Stimulated activated CD8-positive, alpha-beta memory T cell treated with anti-CD3 and anti-CD28 coated beads, Interleukin-12 subunit alpha, Interleukin-12 subunit beta, amount 100 ng/mL, for 24 hours (primary cell): ENCODE results near the gene IL23R.

Experiments
- DNase-seq: peaks from one replicate; pipeline ENCODE4 v3.0.0-alpha.2; 2020; ENCODE audit errors: extremely low read depth

IL23R gene

GRCh38 chr1:67149179-67149770 lies 17.0 kb upstream of the IL23R start:
- no peak for DNase-seq

- DNase-seq, result no peak
Observed at GRCh38 chr1:67150931-67151330, 15.3 kb upstream of the IL23R start.

DNA sequence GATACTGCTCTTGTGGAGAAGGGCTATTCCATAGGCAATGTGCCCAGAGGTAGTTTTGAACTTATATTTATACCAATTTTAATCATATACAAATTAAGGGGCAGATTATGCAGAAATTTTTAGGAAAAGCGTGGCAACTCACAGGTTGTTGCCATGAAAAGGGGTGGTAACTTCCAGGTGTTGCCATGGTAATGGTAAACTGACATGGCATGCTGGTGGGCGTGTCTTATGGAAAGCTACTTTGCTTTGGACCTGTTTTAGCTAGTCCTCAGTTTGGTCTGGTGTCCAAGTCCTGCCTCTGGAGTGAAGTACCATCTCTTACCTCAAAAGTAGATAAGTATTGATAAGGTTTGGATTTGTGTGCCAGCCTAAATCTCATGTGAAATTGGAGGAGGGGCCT lies 7.9 kb upstream of the IL23R start:
- DNase-seq, result no peak

DNA sequence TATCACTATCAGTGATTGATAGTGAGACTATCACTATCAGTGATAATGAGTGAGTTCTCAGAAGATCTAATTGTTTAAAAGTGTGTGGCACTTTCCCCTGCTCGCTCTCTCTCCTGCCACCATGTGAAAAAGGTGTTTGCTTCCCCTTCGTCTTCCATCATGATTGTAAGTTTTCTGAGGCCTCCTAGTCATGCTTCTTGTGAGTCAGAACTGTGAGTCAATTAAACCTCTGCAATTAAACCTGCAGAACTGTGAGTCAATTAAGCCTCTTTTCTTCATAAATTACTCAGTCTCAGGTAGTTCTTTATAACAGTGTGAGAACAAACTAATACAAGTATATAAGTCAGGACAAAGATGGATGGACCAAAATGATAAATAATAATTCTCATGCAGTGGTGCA lies 7.0 kb upstream of the IL23R start:
- DNase-seq, result no peak

DNA sequence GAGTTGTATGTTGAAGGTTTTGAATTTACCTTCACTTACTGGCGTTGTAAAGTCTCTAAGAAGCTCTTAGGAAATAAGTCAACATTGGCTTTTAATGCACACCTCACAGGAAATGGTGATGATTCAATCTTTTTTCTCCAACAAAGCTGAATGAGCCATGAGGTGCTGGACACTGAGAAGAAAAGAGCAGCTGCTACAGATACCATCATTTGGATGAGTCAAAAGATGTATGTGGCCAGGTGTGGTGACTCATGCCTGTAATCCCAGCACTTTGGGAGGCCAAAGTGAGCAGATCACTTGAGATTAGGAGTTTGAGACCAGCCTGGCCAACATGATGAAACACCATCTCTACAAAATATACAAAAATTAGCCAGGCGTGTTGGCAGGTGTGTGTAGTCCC lies 3.3 kb upstream of the IL23R start:
- no peak for DNase-seq

DNA sequence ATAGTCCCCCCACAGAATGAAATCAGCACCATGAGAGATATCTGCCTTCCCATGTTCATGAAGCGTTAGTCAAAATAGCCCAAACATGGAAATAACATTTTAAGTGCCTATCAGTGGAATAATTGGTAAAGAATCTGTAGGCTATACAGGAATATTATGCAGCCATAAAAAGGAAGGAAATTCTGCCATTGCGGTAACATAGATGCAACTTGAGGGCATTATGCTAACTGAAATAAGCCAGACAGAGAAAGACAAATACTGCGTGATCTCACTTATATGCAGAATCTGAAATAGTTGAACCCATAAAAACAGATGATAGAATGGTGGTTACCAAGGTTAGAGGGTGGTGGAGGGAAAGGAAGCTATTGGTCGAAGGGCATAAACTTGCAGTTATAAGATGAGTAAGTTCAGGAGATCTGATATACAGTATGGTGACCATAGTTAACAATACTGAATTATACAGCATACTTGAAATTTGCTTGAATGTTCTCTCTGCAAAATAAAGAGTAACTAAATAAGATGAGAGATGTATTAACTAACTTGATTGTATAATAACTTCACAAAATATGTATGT lies 699 bp upstream of the IL23R start:
- DNase-seq, result no peak

GRCh38 chr1:67169496-67169895 lies 3.2 kb downstream of the IL23R start:
- DNase-seq, result no peak

DNA sequence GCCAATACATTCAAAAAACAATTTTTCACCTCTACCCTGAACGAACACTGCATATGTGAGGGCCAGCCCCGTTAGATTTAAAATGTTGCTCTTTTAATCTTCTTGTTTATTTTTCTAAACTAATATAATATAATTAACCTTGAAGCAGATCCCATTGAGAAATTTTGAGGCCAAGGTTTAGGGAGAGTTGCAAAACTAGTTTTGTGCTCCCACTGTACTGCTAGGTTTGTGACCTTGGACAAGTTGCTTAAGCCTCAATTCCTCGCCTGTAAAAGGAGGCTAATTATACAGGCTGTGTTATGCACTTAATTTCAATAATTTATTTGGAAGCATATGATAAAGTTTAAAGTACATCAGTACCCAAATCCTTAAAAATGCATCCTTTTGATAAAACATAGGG lies 3.7 kb downstream of the IL23R start:
- DNase-seq, result no peak

DNA sequence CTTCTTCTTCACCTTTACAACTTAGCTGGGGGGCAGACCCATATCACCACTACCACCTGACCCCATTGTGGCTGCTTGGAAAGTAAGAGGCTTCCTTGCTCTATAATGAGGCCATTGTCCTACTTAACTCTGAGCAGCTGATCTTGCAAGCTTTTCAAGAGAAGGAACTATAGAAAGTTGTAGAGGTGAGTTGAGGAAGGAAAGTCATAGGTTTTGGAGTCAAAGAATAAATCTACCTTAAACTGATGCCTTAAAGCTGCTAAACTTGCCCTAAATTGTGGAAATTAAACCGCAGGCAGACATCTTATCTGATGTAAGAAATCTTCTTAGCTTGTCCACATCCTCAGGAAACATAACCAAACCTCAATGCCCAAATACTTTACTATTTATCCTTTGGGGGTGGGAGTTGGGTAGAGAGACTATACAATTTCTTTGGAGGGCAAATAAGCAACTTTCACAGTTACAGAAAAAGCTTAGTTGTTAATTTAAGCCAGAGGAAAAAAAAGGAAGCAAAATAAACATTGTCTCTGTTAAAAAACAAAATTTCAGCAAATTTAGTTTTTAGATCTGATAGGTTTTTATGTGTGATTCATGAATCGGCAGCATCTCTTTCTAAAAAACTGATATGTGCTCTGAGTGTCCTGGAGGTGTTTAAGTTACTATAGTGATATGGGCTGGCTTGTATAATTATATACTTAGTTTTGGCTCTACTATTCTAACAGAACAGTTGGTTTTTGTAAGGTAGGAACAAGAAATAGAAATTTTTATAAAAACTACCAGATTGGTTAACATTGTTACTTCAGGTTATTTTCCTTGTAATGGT lies 4.7 kb downstream of the IL23R start:
- DNase-seq, result no peak

GRCh38 chr1:67171574-67171955 lies 5.3 kb downstream of the IL23R start:
- DNase-seq, result no peak

DNA sequence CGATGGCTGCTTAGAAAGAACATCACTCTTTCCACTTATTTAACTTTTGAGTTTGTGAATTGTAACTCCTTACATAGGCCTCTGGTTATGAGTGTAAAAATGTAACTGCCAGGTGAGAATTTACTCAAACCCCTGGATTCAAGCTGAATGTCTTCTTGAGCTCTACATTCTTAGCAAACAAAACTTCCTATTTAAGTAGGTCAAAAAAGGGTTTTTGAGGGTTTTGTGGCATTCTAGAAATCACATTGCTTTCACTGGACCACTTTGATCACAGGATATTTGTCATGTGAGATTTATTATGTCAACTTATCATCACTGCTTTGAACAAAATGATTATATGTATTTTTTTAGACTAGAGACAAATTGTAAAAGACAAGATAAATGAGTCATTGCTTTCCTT lies 5.7 kb downstream of the IL23R start:
- no peak for DNase-seq

GRCh38 chr1:67173988-67174387 lies 7.7 kb downstream of the IL23R start:
- DNase-seq, result no peak

DNA sequence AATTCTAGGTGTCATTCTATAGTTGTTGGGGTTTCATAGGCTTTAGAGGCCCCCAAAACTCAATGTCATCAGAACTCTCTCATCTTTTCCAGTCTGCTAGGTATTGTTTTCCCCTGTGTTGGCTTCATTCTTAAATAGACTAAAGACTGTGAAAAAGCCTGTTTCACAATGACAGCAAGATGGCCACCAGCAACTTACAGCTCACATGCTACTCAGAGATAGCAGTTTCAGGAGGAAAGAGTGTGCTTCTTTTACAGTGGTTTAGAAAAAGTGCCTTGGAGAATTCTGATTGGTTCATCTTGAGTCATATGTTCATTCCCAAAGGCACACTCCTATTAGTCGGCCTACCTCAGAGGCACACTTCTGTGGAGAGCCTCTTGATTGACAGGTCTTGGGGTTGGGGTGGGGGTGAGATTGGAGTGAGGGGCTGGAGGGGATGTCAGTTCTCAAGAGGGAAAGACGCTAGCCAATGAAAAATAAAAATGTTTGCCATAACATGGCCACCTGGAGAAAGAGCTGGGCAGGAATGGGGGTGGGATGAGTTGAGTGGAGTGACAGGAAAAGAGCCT lies 8.5 kb downstream of the IL23R start:
- no peak for DNase-seq

DNA sequence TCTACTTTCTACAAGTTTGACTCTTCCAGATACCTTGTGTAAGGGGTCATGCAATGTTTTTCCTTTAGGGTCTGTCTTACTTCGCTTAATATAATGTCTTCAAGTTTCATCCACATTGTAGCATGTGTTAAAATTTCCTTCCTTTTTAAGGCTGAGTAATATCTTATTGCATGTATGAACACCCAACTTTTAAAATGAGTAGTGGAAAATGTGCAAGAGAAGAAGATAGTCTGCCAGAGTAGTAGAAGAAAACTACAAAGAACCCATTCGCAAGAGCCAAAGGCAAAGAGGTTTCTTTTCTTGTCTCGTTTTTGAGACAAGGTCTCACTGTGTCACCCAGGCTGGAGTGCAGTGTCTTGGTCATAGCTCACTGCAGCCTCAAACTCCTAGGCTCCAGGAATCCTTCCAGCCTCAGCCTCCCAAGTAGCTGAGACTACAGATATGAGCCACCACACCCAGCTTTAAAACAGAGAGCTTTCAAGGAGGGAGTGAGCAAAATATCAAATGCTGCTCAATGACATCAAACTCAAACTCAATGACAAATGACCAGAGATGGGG lies 9.4 kb downstream of the IL23R start:
- no peak for DNase-seq

DNA sequence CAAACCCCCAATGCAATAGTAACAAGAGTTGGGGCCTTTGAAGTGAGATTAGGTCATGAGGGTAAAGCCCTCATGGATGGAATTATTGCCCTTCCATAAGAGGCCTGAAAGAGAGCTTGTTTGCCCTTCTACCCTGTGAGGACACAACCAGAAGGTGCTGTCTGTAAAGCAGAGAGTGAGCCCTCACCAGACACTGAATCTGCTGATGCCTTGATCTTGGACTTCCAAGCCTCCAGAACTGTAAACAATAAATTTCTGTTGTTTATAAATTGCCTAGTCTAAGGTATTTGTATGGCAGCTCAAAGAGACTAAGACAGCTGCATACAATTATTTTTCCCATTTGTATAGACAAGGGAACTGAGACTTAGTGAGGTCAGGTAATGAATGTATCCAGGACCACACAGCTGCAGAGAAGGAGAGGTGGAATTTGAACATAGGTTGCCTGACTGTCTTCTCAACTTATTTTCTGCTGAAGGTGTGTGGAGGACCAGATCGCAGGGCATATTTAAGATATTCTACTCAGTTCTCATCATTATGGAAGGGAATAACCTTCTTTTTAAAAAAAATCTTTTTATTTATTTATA lies 18.7 kb downstream of the IL23R start:
- no peak for DNase-seq

- DNase-seq, result no peak
Observed at GRCh38 chr1:67188137-67188536, 21.9 kb downstream of the IL23R start.

- no peak for DNase-seq
Observed at GRCh38 chr1:67189953-67190352, 23.7 kb downstream of the IL23R start.

GRCh38 chr1:67190410-67190809 lies 24.2 kb downstream of the IL23R start:
- DNase-seq, result no peak

GRCh38 chr1:67190942-67191341 lies 24.7 kb downstream of the IL23R start:
- DNase-seq, result no peak

DNA sequence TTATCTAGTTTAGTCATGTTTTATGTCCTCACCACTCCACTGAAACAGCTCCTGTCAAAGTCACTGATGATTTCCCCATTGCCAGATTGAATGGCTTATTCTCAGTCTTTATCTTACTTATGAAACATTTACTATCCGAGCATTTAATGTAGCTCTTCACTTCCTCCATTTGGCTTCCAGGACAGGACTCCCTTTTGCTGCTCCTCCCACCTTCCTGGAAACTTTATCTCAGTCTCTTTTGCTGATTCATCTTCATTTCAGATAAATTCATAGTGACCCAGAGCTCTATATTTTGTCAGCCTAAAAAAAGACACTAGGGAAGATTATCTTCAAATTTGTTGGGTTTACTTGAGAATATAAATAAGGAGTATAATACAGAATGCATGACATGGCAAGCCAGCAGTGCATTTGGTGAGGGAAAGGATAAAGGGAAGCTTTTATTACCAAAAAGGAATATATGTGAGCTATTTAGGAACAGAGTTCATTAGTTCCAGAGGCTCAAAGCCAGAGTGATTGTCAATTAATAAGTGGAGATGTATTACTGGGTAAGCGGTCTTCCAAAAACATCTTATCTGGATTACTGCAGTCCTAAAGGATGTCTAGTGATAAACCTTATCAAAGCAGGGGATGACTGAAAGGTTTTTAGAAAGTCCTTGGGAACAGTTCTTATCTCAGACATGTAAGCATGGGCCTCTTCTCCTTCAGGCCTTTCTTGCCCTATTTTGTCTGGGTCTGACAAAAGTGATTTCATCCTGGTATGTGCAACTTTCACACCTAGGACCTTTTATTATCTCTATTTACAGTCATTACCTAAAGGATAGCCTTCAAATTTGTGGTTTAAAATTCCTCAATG lies 25.6 kb downstream of the IL23R start:
- no peak for DNase-seq

GRCh38 chr1:67192902-67193301 lies 26.6 kb downstream of the IL23R start:
- no peak for DNase-seq
